Activated naive CD4-positive, alpha-beta T cell treated with anti-CD3 and anti-CD28 coated beads, Interleukin-2, amount 50 U/mL, for 24 hours (primary cell): ENCODE results near the gene AHNAK2.
"Not testable (repeated sequence)": the region's sequence is repeated elsewhere in the genome, so short reads cannot be mapped to it uniquely, and the experiment has no call there.

Source experiments
- H3K27ac Mint-ChIP-seq: one replicate; pipeline ENCODE4 v1.8.0; 2021; ENCODE audit warnings: mild to moderate bottlenecking, mixed read lengths
- H3K27me3 Mint-ChIP-seq: one replicate; pipeline ENCODE4 v1.8.0; 2021; ENCODE audit warnings: mixed read lengths
- H3K36me3 Mint-ChIP-seq: one replicate; pipeline ENCODE4 v1.8.0; 2021; ENCODE audit warnings: mixed read lengths
- H3K4me1 Mint-ChIP-seq: one replicate; pipeline ENCODE4 v1.8.0; 2021; ENCODE audit warnings: mixed read lengths
- H3K4me3 Mint-ChIP-seq: one replicate; pipeline ENCODE4 v1.8.0; 2021; ENCODE audit warnings: mild to moderate bottlenecking, mixed read lengths
- H3K9me3 Mint-ChIP-seq: one replicate; pipeline ENCODE4 v1.8.0; 2021; ENCODE audit warnings: mixed read lengths

AHNAK2 gene

DNA sequence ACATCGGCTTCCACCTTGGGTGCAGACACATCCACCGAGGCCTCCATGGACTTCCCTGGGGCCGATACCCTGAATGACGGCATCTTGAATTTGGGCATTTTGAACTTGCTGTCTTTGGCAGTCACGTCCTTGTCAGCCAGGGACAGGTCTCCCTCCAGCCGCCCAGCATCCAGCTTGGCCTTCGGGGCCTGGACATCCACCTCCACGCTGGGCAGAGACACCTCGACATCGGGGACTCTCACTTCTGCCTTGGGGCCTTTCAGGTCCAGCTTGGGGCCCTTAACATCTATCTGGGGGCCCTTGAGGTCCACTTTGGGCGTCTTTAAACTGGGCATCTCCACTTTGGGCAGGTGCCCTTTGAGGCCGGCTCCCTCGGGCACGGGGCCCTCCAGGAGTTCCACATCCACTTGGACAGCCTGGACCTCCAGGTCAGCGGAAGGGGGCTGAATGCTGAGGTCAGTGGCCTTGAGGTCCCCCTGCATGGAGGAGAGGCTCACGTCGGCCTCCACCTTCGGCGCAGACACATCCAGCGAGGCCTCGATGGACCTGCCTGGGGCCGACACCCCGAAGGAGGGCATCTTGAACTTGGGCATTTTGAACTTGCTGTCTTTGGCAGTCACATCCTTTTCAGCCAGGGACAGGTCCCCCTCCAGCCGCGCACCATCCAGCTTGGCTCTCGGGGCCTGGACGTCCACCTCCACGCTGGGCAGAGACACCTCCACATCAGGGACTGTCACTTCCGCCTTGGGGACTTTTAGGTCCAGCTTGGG, 33.6 kb downstream of the AHNAK2 start:
- not testable (repeated sequence) for H3K4me3 Mint-ChIP-seq, H3K4me1 Mint-ChIP-seq, H3K36me3 Mint-ChIP-seq, H3K27ac Mint-ChIP-seq, H3K9me3 Mint-ChIP-seq, H3K27me3 Mint-ChIP-seq

GRCh38 chr14:104944016-104944308, 34.2 kb downstream of the AHNAK2 start:
- H3K4me3 Mint-ChIP-seq, H3K36me3 Mint-ChIP-seq, H3K27me3 Mint-ChIP-seq, H3K9me3 Mint-ChIP-seq, H3K4me1 Mint-ChIP-seq, H3K27ac Mint-ChIP-seq: not testable (repeated sequence)

GRCh38 chr14:104943216-104944015, 34.8 kb downstream of the AHNAK2 start:
- not testable (repeated sequence) for H3K4me1 Mint-ChIP-seq, H3K27ac Mint-ChIP-seq, H3K4me3 Mint-ChIP-seq, H3K9me3 Mint-ChIP-seq, H3K36me3 Mint-ChIP-seq, H3K27me3 Mint-ChIP-seq

- no peaks in the 10 kb centered on the region for H3K9me3 Mint-ChIP-seq
- no peaks in the 10 kb centered on the region for H3K4me1 Mint-ChIP-seq
- H3K27me3 Mint-ChIP-seq: no peaks in the 10 kb centered on the region
- H3K36me3 Mint-ChIP-seq: no peaks in the 10 kb centered on the region
- H3K27ac Mint-ChIP-seq: no peak overlapping the region
- H3K4me3 Mint-ChIP-seq: no peak overlapping the region
Observed at GRCh38 chr14:104942586-104942985, 35.6 kb downstream of the AHNAK2 start.

DNA sequence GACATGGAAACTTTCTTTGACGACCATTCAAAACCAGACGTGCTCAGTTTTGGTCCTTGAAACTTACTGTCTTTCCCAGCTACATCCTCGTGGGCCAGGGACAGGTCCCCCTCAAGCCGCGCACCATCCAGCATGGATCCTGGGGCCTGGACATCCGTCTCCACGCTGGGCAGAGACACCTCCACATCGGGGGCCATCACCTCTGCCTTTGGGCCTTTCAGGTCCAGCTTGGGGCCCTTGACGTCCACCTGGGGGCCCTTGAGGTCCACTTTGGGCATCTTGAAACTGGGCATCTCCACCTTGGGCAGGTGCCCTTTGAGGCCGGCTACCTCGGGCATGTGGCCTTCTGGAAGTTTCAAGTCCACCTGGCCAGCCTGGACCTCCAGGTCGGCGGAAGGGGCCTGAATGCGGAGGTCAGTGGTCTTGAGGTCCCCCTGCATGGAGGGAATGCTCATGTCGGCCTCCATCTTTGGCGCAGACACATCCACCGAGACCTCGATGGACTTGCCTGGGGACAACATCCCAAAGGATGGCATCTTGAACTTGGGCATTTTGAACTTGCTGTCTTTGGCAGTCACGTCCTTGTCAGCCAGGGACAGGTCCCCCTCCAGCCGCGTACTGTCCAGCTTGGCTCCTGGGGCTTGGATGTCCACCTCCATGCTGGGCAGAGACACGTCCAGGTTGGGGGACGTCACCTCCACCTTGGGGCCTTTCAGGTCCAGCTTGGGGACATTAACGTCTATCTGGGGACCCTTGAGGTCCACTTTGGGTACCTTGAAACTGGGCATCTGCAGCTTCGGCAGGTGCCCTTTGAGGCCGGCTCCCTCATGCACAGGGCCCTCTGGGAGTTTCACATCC, 36.4 kb downstream of the AHNAK2 start:
- Mint-ChIP-seq H3K36me3 (no peaks in the 10 kb centered on the region), H3K27ac (no peak overlapping the region), H3K27me3 (no peaks in the 10 kb centered on the region), H3K4me3 (no peak overlapping the region), H3K4me1 (no peaks in the 10 kb centered on the region), H3K9me3 (no peaks in the 10 kb centered on the region)

- Mint-ChIP-seq H3K4me3 (no peak overlapping the region), H3K4me1 (no peaks in the 10 kb centered on the region), H3K36me3 (no peaks in the 10 kb centered on the region), H3K9me3 (no peaks in the 10 kb centered on the region), H3K27ac (no peak overlapping the region), H3K27me3 (no peaks in the 10 kb centered on the region)
Observed at GRCh38 chr14:104940526-104941150, 37.5 kb downstream of the AHNAK2 start.

- peaks cover 3% of the 10 kb centered on the region for H3K4me1 Mint-ChIP-seq
- no peaks in the 10 kb centered on the region for H3K36me3 Mint-ChIP-seq
- no peak overlapping the region for H3K27ac Mint-ChIP-seq
- H3K27me3 Mint-ChIP-seq: no peaks in the 10 kb centered on the region
- no peak overlapping the region for H3K4me3 Mint-ChIP-seq
- H3K9me3 Mint-ChIP-seq: no peaks in the 10 kb centered on the region
Observed at GRCh38 chr14:104939666-104940410, 38.3 kb downstream of the AHNAK2 start.

DNA sequence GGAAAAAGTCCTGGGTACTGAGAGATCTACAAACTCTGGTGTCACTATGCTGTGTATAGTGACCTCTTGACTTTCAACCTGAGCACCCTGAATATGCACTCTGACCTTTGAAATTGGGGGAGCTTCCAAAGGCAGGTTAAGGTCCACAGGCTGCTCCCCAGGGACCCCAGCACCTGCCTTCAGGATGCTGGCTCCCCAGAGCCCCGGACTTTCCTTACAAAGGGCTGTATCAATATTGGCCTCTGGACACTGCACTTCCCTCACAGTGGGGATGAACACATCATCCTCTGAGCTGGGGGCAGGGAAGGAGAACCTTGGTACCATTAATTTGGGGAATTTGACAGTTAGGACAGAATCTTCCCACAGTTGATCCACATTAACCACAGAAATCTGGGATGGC, 39.2 kb downstream of the AHNAK2 start:
- Mint-ChIP-seq H3K4me3 (no peak overlapping the region), H3K36me3 (no peaks in the 10 kb centered on the region), H3K9me3 (no peaks in the 10 kb centered on the region), H3K27ac (no peak overlapping the region), H3K27me3 (no peaks in the 10 kb centered on the region), H3K4me1 (peaks cover 8% of the 10 kb centered on the region)

GRCh38 chr14:104938436-104938835, 39.7 kb downstream of the AHNAK2 start:
- no peaks in the 10 kb centered on the region for H3K9me3 Mint-ChIP-seq
- H3K27me3 Mint-ChIP-seq: no peaks in the 10 kb centered on the region
- no peak overlapping the region for H3K4me3 Mint-ChIP-seq
- H3K27ac Mint-ChIP-seq: no peak overlapping the region
- H3K36me3 Mint-ChIP-seq: no peaks in the 10 kb centered on the region
- peaks cover 8% of the 10 kb centered on the region for H3K4me1 Mint-ChIP-seq

DNA sequence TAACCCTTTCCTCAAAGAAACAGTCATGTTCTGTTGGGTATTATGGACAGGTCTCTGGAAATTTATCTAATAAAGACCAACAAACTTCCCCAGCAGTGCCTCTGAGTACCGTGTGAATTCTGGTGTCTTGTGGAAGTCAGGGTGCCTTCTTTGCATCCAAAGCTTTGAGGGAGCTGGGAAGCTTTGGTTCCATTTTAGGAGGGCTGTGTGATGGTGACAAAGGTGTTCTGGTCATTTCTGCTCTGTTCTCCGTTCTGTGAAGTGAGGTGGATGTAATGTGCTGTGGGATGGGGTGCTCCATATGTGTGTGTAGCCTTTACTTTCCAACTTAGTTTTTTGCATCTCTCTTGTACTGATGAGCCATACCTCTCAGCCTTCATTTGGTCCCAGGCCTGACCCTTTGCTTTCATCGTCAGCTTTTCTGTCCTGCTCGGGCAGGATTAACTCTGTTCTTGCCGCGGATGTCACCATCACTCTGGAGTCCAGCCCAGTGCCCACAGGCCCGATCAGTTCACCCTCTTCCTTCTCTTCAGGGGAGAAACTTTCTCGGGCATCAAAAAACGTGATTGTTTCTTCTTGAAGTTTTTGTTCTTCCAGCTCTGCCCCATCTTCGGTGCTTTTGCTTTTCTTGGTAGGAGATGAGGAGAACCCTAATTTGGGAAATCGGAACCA, 40.3 kb downstream of the AHNAK2 start:
- H3K27me3 Mint-ChIP-seq: no peaks in the 10 kb centered on the region
- no peak overlapping the region for H3K27ac Mint-ChIP-seq
- H3K9me3 Mint-ChIP-seq: no peaks in the 10 kb centered on the region
- H3K4me3 Mint-ChIP-seq: no peak overlapping the region
- peaks cover 8% of the 10 kb centered on the region for H3K4me1 Mint-ChIP-seq
- no peaks in the 10 kb centered on the region for H3K36me3 Mint-ChIP-seq

DNA sequence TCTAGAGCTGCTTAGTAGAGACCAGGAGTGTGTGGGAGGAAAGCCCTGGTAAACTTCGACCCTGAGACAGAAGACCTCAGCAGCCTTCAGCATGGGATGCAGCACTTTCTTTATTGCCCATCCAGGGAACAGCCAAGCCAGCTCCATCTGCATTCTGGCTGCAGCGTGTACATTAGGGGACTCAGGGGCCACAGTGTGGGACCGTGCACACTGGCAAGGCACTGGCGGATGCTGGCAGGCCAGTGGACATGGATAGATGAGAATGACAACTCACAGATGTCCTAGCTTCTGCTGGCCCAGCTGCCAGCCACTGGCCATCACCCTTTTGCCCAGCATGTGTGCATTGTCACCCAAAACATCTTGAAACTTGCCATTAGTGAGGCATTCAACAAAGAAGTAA, 41.0 kb downstream of the AHNAK2 start:
- Mint-ChIP-seq H3K4me3 (no peak overlapping the region), H3K27ac (no peak overlapping the region), H3K4me1 (peaks cover 8% of the 10 kb centered on the region), H3K27me3 (no peaks in the 10 kb centered on the region), H3K9me3 (no peaks in the 10 kb centered on the region), H3K36me3 (no peaks in the 10 kb centered on the region)

GRCh38 chr14:104936361-104937155, 41.6 kb downstream of the AHNAK2 start:
- Mint-ChIP-seq H3K4me3 (no peak overlapping the region), H3K36me3 (no peaks in the 10 kb centered on the region), H3K4me1 (peaks cover 8% of the 10 kb centered on the region), H3K27ac (no peak overlapping the region), H3K9me3 (no peaks in the 10 kb centered on the region), H3K27me3 (no peaks in the 10 kb centered on the region)

GRCh38 chr14:104935955-104936354, 42.2 kb downstream of the AHNAK2 start:
- Mint-ChIP-seq H3K36me3 (no peaks in the 10 kb centered on the region), H3K9me3 (no peaks in the 10 kb centered on the region), H3K4me3 (no peak overlapping the region), H3K4me1 (peaks cover 8% of the 10 kb centered on the region), H3K27me3 (no peaks in the 10 kb centered on the region), H3K27ac (no peak overlapping the region)

DNA sequence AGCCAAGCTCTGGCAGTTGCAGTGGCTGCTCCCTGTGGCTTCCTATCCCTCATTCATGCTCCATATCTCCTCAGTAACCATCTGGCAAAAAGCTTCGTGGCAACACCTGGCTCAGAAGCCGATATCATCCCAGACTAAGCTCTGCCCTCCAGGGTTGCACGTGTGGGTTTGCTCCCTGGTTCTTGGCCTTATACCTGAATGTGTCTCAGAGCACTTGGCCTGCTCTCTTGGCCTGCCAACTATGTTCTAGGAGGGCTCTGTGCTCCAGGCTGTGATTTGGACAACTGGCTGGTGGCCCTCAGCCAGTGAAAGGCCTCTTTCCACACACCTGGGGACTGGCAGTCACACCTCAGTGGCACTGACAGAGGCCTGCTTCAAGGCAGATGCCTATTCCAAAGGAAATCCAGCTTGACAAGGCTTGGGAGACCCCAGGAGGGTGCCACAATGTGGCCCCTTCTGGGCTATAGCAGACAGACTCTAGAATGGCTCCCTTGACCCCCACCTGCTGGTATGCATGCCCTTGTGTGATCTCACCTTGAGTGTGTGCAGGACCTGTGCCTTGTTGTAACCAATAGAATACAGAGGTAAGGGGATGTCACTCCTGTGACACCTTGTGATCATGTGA, 43.0 kb downstream of the AHNAK2 start:
- H3K27me3 Mint-ChIP-seq: no peaks in the 10 kb centered on the region
- H3K4me3 Mint-ChIP-seq: peak overlapping the region; percentile 86
- H3K4me1 Mint-ChIP-seq: peaks cover 8% of the 10 kb centered on the region
- no peaks in the 10 kb centered on the region for H3K9me3 Mint-ChIP-seq
- no peaks in the 10 kb centered on the region for H3K36me3 Mint-ChIP-seq
- H3K27ac Mint-ChIP-seq: peak overlapping the region; percentile 88
